GM12873 (cell line): ENCODE results near the gene RTL9.

ENCODE experiments used
- CTCF ChIP-seq: IDR thresholded peaks from 2 replicates; pipeline ENCODE4 v1.5.1; 2012; ENCODE audit warnings: low read depth, mild to moderate bottlenecking, moderate library complexity, low read length, control low read depth; ENCODE audit not compliant: insufficient read depth; ENCODE audit errors: missing control alignments

Gene RTL9

DNA sequence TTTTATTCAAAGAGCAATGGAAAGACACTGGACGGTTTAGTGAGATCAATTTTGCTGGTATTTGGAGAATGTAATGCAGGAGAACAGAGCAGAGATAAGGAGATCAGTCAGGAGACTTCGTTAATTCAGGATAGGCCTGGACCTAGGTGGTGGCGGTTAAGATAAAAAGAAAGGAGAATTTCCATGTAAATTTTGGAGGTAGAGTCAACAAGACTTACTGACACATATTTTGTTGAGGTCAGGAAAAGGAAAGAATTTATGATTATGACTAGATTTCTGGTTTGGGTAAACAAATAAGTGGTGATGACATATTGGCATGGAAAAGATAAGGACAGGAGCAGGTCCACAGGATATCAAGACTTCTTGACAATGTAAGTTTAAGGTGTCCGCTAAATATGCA is 31.9 kb upstream of the RTL9 start:
- TF ChIP-seq CTCF = no peak

GRCh38 chrX:110327336-110327735 is 31.3 kb upstream of the RTL9 start:
- no peak for TF ChIP-seq CTCF

DNA sequence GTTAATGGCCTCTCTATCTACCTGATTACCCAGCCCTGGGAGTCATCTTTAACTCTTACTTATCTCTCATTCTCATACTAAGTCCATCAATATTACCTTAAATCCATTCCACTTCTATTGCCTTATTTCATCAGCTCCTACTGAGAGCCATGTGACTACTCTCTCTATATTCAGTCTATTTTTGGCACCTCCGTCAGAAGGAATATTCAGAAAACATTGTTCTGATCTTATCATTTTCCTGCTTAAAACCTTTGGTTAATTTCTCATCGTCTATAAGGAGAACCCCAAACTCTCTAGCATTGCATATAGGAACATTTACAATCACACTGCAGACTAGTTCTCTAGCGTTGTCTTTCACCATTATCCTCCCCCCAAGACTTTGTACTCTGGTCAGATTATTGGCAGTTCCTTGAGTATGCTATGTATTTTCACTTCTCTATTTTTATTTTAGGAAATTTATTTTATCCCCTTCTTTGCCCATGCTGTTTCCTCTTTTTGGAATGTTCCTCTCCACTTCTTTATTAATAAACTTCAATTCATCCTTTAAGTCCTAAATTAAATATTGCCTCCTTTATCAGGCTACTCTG is 27.1 kb upstream of the RTL9 start:
- no peak for TF ChIP-seq CTCF

- TF ChIP-seq CTCF = no peak
Measured at GRCh38 chrX:110338935-110339334, 19.7 kb upstream of the RTL9 start.

- no peak for TF ChIP-seq CTCF
Measured at GRCh38 chrX:110341189-110342035, 17.2 kb upstream of the RTL9 start.

DNA sequence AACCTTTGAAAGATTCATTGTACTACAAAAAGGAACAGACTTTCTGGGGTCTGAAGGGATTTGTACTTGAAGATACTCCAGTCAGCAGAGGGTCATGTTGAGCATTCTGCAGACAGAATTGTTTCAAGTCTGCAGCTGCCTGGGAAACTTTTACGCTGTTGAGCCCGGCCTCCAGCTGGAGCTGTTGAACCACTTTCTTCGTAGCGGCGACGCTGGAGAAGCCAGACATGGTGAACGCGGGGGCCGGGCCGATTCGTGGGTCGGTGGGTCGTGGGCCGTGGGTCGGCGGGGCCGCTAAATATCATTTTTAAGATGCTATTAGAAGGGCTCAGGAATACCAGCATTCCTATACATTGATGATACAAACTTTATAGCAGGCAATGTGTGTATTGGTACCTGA is 12.0 kb upstream of the RTL9 start:
- TF ChIP-seq CTCF = no peak

DNA sequence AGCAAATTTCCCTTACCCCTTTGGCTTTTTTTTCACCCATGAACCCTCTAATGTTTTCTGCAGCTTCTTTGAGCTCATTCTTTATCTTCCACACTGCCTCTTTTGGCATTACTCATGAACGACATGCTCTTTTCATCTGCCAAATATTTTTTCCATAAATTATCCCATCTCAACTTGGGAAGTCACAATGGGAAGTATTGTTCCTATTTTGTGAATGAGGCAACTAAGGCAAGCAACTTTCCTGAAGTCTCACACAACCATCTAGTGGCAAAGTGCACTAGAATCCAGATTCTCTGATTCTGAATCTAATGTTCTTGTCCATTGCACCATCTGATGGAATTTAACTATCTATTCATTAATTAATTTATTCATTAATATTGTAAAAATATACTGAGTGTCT is 625 bp downstream of the RTL9 start:
- TF ChIP-seq CTCF = no peak
